ENCODE results near the gene GCN1. TPM values are rescaled to one million over a fixed set of nuclear protein-coding genes. Genes with fewer than 3 reads are reported as not detected.
A peak's percentile ranks its signal among the peaks of the same experiment; 100 is the strongest.

The GCN1 gene
- total RNA-seq, 2 donors from 2014 or later: 39.3 to 120 TPM

DNA sequence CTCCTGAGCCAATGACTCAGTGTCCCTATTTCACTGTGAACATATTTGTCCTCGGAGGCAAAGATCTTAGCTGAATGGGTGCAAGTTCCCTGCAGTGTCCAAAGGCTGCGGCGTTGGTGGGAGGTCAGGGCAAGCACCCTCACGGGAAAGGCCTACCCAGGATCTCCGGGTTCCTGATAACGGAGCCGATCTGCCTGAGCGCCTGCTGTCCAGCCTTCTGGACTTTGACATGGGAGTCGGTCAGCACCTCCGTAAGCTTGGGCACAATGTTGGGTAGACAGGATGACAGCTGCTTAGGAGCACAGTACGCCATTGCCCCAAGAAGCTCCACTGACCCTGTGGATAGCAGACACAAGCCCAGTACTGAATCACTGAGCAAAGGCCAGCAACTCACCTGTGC is 46.5 kb downstream of the GCN1 start:
- H3K36me3 ChIP-seq: peaks cover 19 to 43% of the 10 kb centered on the region in 2 donors
- WGBS: 91% methylated on average over 5 of the region's 11 CpGs
- intact Hi-C loops (cut with DNase I): no loop called here

DNA sequence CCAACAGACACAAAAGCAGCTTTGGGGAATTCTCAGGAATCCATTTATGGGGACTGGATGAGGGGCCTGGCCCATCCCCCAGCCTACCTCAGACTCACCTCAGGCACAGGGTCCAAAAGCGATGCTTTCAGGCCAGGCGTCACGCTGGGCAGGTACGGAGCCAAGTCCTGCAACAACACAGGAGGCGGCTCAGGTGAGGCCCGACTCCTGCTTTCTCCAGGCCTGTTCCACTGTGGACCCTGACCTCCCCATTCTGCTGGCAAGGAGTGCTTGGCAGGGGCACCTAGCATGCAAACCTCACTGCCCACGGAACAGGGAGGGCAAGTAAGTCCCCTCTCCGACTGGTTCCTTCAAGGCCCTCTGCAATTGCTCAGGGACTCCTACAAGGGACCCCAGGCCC is 49.4 kb downstream of the GCN1 start:
- no peaks in the 10 kb centered on the region for H3K9me3 ChIP-seq
- WGBS: 98% methylated on average over 8 of the region's 8 CpGs
- intact Hi-C loops (cut with DNase I): no loop called here
- peaks cover 31 to 40% of the 10 kb centered on the region in 2 donors for H3K36me3 ChIP-seq
- H3K4me3 ChIP-seq: no peak overlapping the region
- no peak overlapping the region for H3K27ac ChIP-seq
- no peak for TF ChIP-seq CTCF (IDR thresholded peaks at IDR 0.05)
- TF ChIP-seq POLR2A (IDR thresholded peaks at IDR 0.05): no peak
- no peak for TF ChIP-seq POLR2AphosphoS5 (IDR thresholded peaks at IDR 0.05)
- DNase-seq (ENCODE audit: low spot score): no peak
- H3K27me3 ChIP-seq (replicated peaks; ENCODE audit: insufficient read depth): no peaks in the 10 kb centered on the region
- H3K4me1 ChIP-seq (replicated peaks): no peaks in the 10 kb centered on the region

More for the DNA sequence above, 46.5 kb downstream of the GCN1 start:
- no peak for DNase-seq (ENCODE audit: low spot score)
- Histone ChIP-seq H3K4me3 (no peak overlapping the region), H3K27ac (no peak overlapping the region), H3K27me3 (replicated peaks; ENCODE audit: insufficient read depth) (no peaks in the 10 kb centered on the region), H3K4me1 (replicated peaks) (no peaks in the 10 kb centered on the region), H3K9me3 (no peaks in the 10 kb centered on the region)
- TF ChIP-seq POLR2A (IDR thresholded peaks at IDR 0.05) (no peak), CTCF (IDR thresholded peaks at IDR 0.05) (no peak), POLR2AphosphoS5 (IDR thresholded peaks at IDR 0.05) (no peak)

DNA sequence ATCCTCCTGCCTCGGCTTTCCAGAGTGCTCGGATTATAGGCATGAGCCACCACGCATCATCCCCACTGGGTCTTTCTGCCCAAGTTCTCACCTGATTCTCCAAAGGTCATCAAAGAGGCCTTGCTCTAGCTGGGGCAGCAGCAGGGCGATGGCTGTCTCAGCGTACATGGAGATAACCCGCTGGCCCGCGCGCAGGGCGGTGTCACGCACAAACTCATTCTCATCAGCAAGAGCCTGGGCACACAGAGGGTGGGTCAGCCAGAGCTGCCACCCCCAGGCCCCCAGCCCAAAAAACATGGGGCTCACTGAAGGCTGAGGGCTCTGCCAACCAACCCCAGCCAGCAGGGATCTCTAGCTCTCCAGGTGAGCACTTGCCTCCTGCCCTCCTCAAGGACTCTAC is 50.3 kb downstream of the GCN1 start:
- no peak for DNase-seq (ENCODE audit: low spot score)
- H3K36me3 ChIP-seq: peaks cover 25 to 43% of the 10 kb centered on the region in 2 donors
- 99% methylated on average over 11 of the region's 11 CpGs for WGBS

GRCh38 chr12:120142231-120142877 is 52.2 kb downstream of the GCN1 start:
- intact Hi-C loops (cut with DNase I): no loop called here
- H3K27ac ChIP-seq: no peak overlapping the region

More for the DNA sequence above, 50.3 kb downstream of the GCN1 start:
- Histone ChIP-seq H3K4me1 (replicated peaks) (no peaks in the 10 kb centered on the region), H3K9me3 (no peaks in the 10 kb centered on the region), H3K27ac (no peak overlapping the region), H3K4me3 (no peak overlapping the region), H3K27me3 (replicated peaks; ENCODE audit: insufficient read depth) (no peaks in the 10 kb centered on the region)
- TF ChIP-seq POLR2AphosphoS5 (IDR thresholded peaks at IDR 0.05) (no peak), CTCF (IDR thresholded peaks at IDR 0.05) (no peak), POLR2A (IDR thresholded peaks at IDR 0.05) (no peak)
- intact Hi-C loops (cut with DNase I): no loop called here

DNA sequence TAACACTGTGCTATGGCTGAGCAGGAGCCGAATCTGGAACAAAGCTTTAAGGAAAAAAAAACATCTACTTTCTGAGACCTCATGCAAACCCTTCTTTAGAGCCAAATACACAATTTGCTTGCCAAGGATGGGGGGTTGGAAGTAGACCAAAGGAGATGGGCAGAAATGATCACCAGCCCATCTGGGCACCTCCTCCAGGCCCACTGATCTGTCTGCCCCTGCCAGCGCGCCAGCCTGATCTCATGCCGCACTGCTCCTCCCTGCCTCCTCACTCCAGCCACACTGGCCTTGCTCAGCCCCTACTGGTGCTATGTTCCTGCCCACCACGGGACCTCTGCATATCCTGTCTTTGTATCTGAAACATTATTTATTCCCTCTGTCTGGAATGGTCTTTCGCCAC is 53.2 kb downstream of the GCN1 start:
- no peak overlapping the region for H3K27ac ChIP-seq
- TF ChIP-seq POLR2A (IDR thresholded peaks at IDR 0.05) (no peak), CTCF (IDR thresholded peaks at IDR 0.05) (no peak), POLR2AphosphoS5 (IDR thresholded peaks at IDR 0.05) (no peak)
- no peaks in the 10 kb centered on the region for H3K4me1 ChIP-seq (replicated peaks)
- H3K9me3 ChIP-seq: no peaks in the 10 kb centered on the region
- 94% methylated on average over 6 of the region's 6 CpGs for WGBS
- no peaks in the 10 kb centered on the region for H3K27me3 ChIP-seq (replicated peaks; ENCODE audit: insufficient read depth)
- intact Hi-C loops (cut with DNase I): no loop called here
- H3K4me3 ChIP-seq: no peak overlapping the region
- H3K36me3 ChIP-seq: peaks cover 24 to 59% of the 10 kb centered on the region in 2 donors
- no peak for DNase-seq (ENCODE audit: low spot score)

More at GRCh38 chr12:120142231-120142877, 52.2 kb downstream of the GCN1 start:
- no peaks in the 10 kb centered on the region for H3K4me1 ChIP-seq (replicated peaks)
- TF ChIP-seq POLR2AphosphoS5 (IDR thresholded peaks at IDR 0.05): peak; percentile 32
- no peak for TF ChIP-seq POLR2A (IDR thresholded peaks at IDR 0.05)
- H3K9me3 ChIP-seq: no peaks in the 10 kb centered on the region
- peaks cover 20 to 58% of the 10 kb centered on the region in 2 donors for H3K36me3 ChIP-seq
- H3K4me3 ChIP-seq: no peak overlapping the region
- no peaks in the 10 kb centered on the region for H3K27me3 ChIP-seq (replicated peaks; ENCODE audit: insufficient read depth)
- no peak for DNase-seq (ENCODE audit: low spot score)
- WGBS: 83% methylated on average over 14 of the region's 14 CpGs

Measured in prostate gland (tissue), 2 donors.